Measurements from ENCODE around the gene LCNL1.

The LCNL1 gene

DNA sequence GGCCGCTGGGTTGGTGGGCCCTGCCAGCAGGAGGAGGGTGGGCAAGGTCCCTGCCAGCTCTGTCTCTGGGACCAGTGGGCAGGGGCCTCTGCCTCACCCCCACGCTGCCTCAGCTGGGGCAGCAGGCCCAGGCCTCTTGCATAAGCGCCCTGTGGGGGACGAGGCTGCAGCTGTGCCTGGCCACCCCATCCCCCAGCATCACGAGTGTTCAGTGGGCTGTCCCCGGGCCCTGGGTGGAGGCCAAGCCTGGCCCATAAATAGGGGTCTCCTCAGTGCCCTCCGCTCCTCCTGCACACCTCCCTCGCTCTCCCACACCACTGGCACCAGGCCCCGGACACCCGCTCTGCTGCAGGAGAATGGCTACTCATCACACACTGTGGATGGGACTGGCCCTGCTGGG lies 5.6 kb upstream of the LCNL1 start, which contains the start of gene PTGDS:
PTGDS (plus strand) TSS at position 282 of the 400 bp plus-strand sequence; CDS start at position 357, 75 bp downstream.
- no peak for DNase-seq

DNA sequence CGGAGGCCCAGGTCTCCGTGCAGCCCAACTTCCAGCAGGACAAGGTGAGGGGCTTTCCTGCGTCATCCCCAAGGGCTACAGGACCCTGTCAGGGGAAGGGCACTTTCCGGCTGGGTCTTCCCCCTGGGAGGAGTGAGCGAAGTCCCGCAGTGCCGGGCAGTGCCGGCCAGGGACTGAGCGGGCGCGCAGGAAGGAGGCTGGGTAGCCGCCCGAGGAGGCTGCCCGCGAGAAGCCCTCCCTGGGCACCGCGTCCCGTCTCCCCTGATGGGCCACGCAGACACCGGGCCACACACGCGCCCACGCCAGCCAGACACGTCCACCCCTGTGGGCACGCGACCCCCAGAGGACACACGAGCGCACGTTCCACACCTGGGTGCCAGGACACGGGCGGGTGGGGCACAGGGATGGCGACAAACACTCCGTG lies 5.1 kb upstream of the LCNL1 start:
- DNase-seq: no peak

DNA sequence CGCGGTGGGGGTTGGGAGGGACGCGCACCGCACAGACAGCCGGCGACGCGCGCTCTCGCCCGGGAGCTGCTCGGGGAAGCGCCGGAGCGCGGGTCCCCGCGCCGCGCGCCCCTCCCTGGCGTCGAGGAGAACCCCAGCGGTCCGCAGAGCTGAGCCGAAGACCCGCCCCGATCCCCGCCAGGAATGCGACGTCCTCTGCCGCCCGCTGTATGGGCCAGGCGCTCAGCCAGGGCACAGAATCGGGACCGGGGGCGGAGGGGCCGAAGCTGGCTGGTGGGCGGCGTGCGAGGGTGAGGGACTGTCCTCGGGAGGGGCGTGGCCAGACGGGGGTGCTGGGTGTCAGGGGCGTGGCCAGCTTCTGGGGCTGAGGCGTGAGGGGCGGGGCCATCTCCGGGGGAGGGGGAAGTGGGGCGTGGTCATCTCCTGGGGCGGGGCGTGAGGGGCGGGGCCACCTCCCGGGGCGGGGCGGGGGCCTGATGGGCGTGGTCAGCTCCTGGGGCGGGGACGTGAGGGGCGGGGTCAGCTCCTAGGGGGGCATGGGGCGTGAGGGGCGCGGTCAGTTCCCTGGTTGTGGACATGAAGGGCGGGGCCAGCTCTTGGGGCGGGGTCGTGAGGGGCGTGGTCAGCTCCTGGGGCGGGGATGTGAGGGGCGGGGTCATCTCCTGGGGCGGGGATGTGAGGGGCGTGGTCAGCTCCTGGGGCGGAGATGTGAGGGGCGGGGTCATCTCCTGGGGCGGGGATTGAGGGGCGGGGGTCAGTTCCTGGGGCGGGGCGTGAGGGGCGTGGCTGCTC lies 4.5 kb upstream of the LCNL1 start:
- DNase-seq: peak; percentile 87

DNA sequence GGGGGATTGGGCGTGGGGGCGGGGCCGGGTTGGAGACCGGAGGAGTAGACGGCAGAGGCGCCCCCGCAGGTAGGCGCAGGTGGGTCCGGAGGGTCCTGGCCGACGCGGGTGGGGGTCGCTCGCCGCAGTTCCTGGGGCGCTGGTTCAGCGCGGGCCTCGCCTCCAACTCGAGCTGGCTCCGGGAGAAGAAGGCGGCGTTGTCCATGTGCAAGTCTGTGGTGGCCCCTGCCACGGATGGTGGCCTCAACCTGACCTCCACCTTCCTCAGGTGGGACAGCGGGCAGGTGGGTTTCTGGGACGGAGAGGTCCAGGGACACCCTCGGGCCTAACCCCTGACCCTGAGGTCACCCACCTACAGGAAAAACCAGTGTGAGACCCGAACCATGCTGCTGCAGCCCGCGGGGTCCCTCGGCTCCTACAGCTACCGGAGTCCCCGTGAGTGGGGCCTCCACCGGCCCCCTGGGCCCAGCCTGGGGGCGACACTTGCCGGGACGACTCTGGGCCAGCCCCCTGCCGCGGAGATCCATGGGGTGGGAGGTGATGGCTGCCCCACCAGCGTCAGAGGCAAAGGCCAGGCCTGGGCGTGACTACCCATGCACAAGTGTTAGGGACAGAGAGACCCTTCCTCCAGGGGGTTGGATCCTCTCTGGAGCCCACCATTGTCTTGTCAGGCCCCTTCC lies 3.8 kb upstream of the LCNL1 start:
- DNase-seq: no peak

DNA sequence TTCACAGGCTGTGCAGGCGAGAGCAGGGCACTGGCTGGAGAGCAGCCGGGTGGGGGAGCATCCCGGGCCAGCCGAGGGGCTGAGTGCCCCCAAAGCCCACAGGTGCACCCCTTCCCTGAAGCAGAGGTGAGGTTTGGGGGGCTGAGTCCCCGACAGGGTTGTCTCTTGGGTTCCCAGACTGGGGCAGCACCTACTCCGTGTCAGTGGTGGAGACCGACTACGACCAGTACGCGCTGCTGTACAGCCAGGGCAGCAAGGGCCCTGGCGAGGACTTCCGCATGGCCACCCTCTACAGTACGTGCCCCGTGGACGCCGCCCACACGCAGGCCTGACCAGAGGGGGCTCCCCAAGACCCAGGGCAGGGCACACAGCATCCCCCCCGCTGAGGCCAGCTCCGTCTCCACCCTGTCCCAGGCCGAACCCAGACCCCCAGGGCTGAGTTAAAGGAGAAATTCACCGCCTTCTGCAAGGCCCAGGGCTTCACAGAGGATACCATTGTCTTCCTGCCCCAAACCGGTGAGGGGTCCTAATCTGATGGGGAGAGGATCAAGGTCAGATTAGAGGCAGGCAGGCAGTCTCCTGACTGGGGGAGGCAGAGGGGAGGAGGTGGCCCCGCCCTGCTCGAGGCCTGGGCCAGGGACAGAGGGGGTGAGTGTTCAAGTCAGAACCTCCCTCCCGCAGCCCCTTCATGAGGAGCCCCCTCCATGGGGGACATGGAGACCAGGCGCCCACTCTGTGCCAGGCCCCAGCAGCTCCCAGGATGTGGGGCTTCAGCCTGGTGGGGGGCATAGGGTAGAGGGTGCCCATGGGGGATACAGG lies 2.8 kb upstream of the LCNL1 start:
- no peak for DNase-seq

DNA sequence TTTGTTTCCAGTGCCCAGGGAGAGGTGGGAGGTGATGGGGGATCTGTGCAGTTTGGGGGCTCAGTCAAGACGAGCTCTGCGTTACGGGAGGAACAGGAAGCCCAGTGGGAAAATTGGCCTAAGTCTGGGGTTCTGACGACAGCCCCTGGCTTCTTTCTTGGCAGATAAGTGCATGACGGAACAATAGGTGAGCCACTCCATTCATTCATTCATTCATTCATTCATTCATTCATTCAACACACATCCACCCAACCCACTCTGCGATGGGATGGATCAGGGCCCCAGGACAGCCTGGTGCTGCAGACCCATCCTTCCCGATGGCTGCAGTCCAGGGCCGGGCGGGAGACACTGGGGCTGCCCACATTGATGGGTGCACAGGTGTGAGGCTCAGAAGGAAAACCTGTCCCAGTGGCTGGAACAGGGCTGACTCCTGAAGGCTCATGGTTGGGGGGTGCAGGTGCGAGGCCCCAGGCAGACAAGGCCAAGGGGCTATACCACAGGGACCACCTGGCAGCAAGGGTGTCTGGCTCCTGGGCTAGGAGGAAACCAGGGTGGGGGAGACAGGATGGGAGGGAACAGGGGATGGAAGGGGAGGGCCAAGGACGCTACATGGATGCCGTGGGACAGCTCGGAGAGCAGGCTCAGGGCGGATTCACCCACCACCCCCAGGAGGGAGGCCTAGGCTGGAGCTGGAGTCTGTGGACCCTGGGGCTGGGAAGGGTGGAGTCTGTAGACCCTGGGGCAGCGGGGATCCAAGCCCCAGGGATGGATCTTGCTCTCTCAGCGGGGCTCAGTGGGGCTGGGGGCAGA lies 1.9 kb upstream of the LCNL1 start:
- DNase-seq: no peak

DNA sequence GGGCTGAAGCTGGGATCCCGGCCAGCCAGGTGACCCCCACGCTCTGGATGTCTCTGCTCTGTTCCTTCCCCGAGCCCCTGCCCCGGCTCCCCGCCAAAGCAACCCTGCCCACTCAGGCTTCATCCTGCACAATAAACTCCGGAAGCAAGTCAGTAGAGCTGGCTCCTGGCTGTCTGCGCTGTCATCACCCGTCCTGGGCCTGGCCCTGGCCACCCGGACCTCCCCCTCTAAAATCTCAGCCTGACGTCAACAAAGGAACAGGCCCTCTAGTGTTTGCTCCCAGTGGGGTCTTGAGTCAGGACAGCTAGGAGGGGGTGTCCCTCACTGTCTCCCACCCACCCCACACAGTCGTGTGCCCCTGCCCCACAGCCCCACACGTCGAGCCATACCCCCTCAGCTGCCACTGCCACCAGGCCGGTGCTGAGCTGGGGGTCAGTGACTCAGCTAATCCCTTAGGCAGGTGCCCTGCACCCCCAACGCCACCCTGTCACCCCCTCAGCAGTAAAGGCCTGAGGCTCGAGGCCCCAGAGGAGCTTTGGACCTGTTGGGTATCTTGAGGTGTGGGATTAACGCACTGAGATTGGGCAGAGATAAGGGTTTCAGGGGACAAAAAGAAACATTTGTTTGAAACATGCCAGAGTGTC lies 1.1 kb upstream of the LCNL1 start:
- no peak for DNase-seq

DNA sequence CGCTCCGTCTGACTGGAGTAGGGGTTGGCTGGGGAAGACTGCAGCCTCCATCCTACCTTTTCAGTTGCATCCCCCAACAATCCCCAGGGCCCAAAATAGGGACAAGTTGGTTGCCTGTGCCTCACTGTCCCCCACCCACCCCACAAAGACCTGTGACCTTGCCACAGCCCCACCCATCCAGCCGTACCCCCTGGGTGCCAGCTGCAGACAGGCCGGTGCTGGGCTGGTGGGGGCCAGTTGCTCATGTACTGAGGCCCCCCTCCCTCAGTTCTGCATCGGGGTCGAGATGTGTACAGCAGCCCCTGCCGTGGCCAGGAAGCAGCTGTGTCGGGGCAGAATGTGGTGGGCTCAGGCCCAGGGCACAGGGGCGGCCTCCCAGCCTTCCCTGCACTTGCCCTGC lies 374 bp downstream of the LCNL1 start:
- no peak for DNase-seq

DNA sequence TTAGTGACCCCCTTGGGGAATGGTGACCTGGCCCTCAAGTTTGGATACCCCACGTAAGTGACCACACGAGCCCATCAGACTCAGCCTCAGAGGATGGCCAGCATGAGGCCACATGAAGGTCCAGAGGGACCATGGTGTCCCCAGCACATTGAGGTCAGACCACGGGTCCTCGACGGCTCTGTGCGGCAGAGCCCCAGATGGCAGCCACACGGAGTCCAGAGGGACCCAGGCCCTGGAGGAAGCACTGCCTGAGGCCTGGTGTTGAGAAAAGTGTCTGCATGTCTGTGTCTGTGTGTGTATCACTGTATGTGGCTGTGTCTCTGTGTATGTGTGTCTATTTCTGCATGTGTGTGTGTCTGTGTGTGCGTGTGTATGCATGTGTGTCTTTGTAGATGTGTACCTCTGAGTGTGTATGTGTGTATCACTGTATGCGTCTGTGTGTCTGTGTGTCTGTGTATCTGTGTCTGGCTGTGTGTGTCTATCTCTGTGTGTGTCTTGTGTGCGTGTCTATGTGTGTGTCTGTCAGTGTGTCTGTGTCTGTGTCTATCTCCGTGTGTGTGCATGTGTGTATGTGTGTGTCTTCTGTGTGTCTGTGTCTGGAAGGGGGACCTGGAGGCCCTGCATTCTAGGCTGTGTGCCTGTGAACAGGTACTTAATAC lies 992 bp downstream of the LCNL1 start:
- DNase-seq: no peak

DNA sequence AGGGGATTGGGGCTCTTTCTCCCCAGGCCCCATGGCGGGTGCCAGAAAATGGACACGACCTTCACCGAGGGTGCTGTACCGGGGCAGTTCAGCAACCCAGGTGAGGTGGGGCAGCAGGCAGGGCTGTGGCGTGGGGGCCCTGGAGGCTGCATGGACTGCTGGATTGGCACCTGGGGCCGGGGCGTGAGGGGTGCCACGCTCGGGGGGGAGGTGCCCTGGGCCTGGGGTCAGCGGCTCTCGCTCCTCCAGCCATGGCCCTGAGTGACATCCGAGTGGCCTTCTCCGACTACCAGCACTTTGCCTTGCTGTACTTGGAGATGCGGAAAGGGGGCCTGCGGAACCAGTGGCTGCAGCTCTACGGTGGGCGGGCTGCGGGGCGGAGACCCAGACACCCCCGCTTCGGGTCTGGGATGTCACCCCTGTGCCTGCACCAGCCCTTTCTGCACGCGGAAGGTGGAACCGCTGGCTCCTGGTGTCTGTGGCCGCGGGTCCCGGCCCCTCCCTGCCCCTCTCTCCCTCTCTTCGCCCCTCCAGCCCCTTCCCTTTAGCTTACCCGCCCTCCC lies 1.8 kb downstream of the LCNL1 start:
- DNase-seq: no peak

DNA sequence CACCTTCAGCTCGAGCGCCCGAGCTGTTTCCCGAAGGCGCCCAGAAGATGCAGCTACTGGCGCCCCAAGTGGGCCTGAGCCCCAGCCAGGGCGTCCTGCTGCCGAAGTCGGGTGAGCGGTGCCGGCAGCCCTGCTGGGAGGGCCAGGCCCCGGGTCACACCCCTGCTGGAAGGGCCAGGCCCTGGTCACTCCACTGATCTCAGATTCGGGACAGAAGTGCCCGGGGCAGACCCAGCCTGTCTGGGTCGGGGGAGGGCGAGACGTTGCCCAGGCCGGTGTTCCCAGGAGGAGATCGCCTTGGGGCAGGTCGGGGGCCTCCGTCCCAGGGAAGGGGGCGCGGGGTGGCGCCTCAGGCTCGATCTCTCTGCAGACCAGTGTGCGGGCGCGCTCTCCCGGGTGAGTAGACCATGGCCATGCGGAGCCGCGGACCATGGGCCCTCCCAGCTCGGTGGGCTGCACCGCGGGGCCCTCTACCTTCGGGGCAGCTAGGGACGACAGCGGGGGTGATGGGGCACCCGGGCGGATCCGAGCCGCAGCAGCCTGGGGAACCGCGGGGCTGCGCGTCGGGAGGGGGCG lies 2.3 kb downstream of the LCNL1 start:
- no peak for DNase-seq

DNA sequence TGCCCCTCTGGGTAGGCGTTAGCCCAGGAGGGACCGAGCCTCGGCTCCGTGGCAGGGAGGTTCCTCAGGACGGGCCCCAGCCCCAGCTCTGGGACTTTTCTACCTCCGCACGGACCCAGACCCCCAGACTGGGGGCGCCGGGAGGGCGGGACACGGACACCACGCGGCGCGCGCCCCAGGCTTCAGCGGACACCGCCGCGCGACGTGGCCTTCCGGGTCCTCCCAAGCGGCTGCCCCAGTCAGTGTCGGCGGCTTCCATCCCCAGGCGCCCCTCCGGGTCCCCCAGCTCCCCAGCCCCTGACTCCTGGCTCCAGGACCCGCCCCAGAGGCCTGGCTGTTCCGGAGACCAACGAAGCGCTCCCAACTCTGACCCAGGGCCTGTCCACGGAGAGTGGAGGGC lies 3.1 kb downstream of the LCNL1 start:
- no peak for DNase-seq

DNA sequence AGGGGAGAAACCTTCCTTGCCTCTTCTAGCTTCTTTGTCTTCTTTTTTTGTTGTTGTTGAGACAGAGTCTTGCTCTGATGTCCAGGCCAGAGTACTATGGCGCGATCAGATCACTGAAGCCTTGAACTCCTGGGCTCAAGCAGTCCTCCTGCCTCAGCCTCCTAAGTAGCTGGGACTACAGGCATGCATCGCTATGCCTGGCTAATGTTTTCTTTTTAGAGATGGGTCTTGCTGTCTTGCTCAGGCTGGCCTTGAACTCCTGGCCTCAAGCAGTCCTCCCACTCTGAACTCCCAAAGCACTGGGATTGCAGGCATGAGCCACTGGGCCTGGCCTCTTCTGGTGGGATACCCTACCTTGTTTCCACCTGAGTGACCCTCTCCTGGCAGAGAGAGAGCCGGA lies 6.1 kb downstream of the LCNL1 start:
- no peak for DNase-seq

DNA sequence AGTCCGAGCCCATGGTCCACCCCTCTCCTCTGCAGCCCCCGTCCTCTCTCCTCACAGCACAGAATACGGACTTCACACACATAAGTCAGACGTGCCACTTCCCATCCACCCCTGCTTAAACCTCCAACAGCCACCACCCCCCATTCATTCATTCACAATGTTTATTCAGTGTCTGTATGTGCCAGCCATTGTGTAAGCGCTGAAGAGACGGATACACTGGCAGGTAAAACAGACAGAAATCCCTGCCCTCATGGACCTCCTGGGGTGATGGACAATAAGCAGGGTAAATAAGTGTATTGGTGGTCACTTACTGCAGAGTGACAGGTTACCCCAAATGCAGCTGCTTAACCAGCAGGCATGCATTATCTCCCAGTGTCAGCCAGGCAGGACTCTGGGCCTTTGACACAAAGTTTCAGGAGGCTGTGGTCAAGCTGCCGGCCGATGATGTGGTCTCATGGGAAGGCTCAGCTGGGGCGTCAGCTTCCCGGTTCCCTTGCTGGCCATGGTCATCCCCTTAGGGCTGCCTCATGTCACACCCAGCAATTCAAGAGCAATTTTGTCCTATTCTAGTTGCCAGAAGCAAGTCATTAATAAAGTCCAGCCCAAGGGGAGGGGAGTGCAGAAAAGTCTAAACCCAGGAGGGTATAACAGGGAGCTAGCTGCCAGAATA lies 7.6 kb downstream of the LCNL1 start:
- no peak for DNase-seq

DNA sequence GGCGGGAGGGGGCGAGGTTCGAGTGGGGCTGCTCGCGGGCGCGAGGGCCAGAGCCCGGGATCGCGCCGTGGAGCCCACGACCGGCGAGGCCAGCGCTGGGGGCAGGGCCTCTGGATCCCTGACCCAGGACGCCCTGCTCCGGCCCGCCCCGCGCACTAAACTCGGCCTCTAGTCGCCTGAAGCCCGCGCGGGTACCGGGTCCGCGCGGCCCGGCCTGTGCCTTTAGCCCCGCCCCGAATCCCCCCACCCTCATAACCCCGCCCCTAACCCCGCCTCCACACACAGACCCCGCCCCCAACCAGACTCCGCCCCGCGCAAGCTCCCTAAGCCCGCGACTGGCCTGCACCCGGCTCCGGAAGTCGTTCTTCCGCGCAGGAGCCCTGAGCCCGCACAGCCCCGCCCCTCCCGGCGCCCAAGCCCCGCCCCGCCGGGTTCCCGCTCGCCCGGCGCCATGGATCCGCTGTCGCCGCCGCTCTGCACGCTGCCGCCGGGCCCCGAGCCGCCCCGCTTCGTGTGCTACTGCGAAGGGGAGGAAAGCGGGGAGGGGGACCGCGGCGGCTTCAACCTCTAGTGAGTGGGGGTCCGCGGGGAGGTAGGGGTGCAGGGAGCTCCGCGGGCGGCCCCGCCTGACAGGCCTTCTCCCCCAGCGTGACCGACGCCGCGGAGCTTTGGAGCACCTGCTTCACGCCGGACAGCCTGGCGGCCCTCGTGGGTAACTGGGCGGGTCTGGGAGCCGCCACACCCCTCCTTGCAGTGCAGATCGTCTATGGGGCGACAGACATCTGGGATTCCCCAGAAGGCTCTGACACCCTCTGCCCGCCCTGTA lies 9.4 kb downstream of the LCNL1 start, which contains the start of gene PAXX:
PAXX (plus strand) TSS at position 430 of the 826 bp plus-strand sequence; CDS start at position 452, 22 bp downstream.
- DNase-seq: peak; percentile 98

DNA sequence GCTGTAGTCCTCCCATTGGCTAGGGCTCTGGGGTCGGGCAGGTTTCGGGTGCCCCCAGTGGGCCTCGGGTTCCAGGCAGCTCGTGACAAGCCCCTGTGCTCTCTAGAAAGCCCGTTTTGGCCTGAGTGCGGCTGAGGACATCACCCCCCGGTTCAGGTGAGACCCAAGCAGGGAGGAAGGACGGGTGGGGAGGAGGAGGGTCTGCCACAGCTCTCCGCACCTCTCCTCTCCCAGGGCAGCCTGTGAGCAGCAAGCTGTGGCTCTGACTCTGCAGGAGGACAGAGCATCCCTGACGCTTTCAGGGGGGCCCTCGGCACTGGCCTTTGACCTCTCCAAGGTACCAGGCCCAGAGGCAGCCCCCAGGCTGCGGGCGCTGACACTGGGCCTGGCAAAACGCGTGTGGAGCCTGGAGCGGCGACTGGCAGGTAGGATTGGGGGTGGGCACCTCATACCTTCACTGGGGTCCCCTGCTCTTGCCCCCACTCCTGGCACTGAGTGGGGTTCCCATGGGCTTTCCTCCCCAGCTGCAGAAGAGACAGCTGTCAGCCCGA lies 10.1 kb downstream of the LCNL1 start:
- DNase-seq: no peak

DNA sequence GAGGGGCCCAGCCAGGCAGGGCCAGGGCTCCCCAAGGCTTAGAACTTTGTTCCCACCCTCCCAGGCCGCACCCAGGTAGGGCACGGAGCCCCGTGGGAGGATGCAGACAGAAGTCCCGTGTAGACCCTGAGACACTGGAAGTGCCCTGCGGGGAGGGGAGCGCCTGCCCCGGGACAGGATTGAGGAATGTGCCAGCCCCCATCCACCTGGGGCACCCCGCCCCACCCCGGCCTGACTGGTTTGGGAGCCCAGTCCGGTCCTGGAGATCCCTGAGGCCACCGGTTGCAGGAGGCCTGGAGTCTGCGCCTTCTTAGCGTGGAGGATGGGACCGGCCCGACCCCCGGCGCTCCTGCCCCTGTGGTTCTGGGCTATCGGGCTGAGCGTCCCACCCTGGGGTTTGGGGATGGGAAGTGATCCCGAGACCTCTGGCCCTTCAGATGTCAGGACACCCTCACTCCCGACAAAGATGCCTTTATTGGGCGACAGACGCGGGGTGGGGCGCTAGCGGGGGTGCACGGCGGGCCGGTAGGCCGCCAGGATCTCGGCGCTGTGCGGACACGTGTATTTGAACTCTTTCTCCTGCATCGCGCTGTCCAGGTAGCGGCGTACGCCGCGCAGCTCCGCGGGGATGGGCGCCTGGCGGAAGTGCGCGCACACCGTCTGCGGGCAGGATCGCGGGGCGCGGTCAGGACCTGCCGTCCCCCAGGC lies 11.5 kb downstream of the LCNL1 start:
- peak; percentile 62 for DNase-seq

DNA sequence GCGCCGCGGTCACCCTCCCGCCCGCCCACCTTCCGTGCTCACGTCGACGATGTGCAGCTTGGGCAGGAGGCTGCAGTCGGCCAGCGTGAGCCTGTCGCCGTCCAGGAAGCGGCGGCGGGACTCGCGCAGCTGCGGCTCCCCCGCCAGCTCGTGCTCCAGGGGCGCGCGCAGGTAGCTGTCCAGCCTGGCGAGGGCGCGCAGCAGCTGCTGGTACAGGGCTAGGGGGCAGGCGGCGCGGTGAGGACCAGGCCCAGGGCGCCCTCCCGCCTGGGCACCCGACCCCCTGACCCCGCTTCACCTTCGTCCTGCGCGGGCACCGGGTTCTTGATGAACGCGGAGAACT lies 12.1 kb downstream of the LCNL1 start:
- no peak for DNase-seq
